GF-D8 (cell line): ENCODE results near the gene SAT2.
"Not testable (repeated sequence)": the region's sequence is repeated elsewhere in the genome, so short reads cannot be mapped to it uniquely, and the experiment has no call there.

ENCODE experiments used
- DNase-seq: peaks from one replicate; lab custom pipeline; 2025; lab: John Stamatoyannopoulos, UW

SAT2 gene

GRCh38 chr17:7627250-7628121, at the start of gene SAT2:
TSS of gene SAT2 (minus strand) at chr17:7627821. CDS start at chr17:7627635, 186 bp downstream.
- peak; percentile 64 for DNase-seq

DNA sequence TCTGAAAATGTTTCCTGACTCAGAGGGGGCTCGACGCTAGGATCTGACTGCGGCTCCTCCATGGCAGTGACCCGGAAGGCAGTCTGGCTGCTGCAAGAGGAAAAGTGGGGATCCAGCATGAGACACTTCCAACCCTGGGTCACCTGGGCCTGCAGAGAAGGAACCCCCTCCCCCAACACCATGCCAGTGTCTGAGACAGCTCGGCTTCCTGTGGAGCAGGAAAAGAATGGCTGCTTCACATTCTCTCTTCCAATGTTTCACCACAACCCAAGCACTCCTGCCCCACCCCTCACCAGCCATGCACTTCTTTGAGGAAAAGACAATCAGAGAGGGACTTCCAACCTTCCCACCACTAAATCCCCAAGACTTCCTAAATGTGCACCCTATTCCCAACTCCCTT, 48.9 kb upstream of the SAT2 start:
- no peak for DNase-seq

- no peak for DNase-seq
Observed at GRCh38 chr17:7674934-7675333, 47.3 kb upstream of the SAT2 start.

- DNase-seq, result no peak
Observed at GRCh38 chr17:7673239-7673638, 45.6 kb upstream of the SAT2 start.

DNA sequence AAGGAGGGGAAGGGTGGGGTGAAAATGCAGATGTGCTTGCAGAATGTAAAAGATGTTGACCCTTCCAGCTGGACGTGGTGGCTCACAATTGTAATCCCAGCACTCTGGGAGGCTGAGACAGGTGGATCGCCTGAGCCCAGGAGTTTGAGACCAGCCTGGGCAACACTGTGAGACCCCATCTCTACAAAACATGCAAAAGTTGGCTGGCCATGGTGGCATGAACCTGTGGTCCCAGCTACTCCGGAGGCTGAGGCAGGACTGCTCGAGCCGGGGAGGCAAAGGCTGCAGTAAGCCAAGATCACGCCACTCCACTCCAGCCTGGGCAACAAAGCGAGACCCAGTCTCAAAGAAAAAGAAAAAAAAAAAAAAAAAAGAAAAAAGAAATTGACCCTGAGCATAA, 40.9 kb upstream of the SAT2 start:
- no peak for DNase-seq

- no peak for DNase-seq
Observed at GRCh38 chr17:7667656-7668406, 40.2 kb upstream of the SAT2 start.

DNA sequence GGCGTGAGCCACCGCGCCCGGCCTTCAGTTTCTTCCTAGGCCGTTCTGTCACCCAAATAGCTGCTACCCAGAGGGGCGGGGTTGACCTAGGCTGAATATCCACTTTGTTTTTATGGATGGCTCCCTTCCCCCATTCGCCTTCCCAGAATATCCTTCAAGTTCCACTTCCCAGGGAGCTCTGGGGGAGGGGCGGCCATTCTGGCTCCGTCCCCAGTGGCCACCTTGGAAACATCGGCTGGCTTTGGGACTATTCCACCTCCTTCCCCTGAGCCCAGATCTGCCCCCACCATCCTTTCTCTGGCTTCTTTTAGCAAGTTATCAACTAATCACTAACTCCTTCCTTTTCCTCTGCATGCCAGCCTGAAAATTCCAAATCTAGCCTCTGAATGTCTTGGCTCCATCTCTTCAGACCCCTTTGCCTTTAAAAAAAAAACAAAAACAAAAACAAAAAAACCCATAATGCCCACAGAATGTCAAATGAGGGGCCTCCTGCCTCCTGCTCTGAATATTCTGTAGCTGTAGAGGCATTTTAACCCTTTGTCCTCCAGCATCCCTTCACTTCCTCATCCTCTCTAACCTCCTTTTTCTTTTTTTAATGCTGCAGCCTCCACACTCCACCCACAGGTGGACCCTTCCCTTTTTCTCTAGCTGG, 29.5 kb upstream of the SAT2 start:
- no peak for DNase-seq

DNA sequence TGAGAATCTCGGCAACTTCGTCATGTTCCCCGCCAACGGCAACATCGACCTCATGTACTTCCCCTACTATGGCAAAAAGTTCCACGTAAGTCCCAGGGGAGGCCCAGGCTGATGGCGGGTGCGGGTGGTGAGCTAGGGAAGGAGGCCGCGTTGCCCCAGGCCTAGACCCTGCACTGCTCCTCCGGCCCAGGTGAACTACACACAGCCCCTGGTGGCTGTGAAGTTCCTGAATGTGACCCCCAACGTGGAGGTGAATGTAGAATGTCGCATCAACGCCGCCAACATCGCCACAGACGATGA, 27.9 kb upstream of the SAT2 start:
- DNase-seq, result no peak

- DNase-seq, result no peak
Observed at GRCh38 chr17:7654832-7655540, 27.4 kb upstream of the SAT2 start.

- DNase-seq, result no peak
Observed at GRCh38 chr17:7652388-7653356, 25.1 kb upstream of the SAT2 start.

DNA sequence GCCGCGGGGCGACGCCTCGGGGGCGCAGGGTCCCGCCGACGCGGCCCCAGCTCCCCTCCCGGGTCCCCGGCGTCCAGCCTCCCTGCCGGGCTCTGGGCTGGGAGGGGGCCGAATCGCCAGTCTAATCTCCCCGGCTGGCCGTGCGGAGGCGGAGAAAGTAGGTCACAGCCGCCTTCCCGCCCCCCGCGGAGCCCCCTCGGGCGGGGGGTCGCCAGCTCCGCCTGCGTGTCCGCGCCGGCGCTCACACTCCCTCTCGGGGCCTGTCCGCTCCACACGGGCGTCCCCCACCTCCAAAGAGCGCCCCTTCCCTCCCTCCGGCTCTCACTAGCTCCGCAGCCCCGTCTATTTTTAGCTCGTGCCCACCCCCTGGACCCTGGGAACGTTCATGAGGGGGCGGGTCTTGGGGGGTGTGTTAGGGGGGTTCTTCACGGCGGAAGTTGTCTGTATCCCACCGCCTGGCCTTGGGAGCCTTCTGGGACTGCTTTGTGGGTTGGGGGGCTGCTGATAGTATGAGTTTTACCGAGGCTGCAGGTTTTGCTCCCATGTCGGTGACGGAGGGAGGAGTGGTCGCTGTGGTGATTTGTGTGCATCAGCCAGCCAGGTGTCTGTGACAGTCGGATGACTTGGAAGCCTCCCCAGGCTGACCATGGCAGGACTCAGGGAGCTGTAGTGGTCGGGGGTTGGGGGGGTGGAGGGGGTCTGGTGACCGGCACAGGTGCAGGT, 24.2 kb upstream of the SAT2 start:
- DNase-seq, result no peak

DNA sequence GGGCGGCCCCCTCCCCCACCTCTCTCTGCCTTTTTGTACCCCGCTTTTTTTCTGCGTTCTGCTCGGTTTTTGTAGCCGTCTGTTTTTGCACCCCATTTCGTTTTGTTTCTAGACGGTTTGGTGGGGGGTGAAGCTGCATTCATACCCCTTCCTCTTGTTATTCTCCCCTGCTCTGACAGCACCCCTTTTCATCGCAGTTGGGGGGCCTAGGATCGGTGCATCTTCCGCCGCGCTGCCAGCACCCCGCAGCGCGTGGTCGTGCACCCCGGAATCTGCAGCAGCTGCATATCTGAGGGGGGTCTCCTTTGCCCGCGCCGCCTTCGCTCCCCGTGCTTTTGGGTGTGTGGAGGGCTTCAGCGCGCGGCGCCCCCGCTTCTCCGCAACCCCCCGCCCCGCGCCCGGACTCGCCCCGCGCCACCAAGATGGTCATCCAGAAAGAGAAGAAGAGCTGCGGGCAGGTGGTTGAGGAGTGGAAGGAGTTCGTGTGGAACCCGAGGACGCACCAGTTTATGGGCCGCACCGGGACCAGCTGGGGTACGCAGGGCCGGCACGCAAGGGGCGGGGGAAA, 23.6 kb upstream of the SAT2 start:
- DNase-seq, result no peak

DNA sequence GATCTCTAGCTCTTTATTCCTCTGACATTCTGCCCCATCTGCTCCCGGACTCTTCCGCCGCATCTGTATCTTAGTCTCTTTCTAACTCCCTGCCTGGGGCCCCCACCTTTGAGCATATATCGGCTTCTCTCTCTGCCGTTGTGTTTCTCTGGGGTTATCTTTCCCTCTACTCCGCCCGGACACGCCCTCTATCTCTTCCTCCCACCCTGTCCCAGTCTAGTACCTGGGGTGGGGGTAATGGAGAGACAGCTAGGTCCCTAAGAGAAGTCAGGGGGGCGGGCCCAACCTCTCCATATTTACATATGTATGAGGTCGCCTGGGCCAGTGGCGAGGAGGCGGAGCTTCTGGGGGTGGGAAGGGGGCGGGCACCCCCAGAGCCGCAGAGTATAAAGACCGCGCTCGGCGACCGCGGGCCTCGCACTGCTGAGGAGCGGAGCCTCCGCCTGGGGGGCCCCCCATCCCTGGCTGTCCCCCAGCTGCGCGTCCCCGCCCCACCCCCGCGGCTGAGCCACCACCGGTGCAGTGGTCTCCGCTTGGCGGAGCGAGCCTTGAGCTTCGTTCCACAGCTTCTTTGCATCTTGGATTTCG, 23.0 kb upstream of the SAT2 start, which contains the start of gene ATP1B2:
Gene ATP1B2 (plus strand): TSS at position 418 of the 588 bp plus-strand sequence. CDS start 593 bp downstream, outside the sequence.
- DNase-seq, result no peak

- no peak for DNase-seq
Observed at GRCh38 chr17:7647018-7647417, 19.4 kb upstream of the SAT2 start.

- no peak for DNase-seq
Observed at GRCh38 chr17:7646457-7646856, 18.8 kb upstream of the SAT2 start.

DNA sequence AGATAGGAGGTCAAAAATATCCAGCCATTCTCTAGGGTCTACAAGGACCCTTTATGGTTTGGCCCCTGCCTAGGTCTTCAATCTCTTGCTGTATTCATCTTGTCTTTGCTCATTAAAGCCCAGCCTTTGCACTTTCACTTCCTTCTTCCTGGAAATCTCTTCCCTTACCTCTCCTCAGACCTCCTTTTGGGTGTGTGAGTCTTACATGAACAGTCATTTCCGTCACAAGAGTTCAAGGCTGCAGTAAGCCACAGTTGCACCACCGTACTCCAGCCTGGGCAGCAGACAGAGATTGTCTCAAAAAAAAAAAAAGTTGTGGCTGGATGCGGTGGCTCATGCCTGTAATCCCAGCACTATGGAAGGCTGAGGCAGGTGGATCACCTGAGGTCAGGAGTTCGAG, 17.2 kb upstream of the SAT2 start:
- peak; percentile 19 for DNase-seq

- not testable (repeated sequence) for DNase-seq
Observed at GRCh38 chr17:7641635-7642034, 14.0 kb upstream of the SAT2 start.

GRCh38 chr17:7640783-7641182, 13.2 kb upstream of the SAT2 start:
- DNase-seq, result no peak

DNA sequence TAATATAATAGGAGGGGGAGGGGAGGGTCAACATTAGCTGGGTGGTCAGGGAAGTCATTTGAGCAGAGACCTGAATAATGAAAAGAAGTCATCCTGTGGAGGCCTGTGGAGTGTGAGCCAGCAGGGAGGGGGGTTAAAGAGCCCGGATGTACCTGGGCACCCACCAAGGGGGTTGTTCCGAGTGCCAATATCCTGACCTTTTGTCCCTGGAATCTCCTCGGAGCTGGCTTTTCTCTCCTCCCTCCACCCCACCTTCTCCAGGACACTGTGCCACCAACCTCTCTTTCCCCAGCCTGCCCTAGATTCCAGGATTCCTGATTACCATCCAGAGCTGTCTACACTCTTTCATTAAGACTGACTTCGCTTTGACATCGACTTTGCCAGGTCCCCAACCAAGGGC, 8.5 kb upstream of the SAT2 start:
- DNase-seq, result no peak

DNA sequence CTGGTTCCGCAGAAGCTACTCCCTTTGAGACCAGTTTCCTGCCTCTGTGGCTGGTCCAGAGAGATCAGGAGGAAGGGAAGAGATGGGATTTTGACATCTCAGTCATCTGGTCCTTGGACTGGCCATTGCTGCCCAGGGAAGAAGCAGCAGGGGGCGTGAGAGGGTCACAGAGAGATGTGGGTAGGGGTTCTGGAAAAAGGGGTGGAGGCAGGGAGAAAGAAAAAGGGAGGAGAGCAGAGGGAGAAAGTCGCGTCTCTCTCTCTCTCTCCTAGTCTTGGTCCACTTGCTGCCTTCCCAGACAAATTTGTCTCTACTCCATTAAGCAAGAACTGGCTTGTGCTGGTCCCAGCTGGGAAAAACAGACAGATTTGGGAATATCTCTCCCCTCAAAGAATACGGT, 6.8 kb upstream of the SAT2 start:
- no peak for DNase-seq
